ENCODE data around the gene RCHY1. TPM values are rescaled to one million over a fixed set of nuclear protein-coding genes. Genes with fewer than 3 reads are reported as not detected.

The RCHY1 gene
- 10 to 100 TPM; 31.4 to 41.2 TPM for total RNA-seq

- Histone ChIP-seq H3K27ac (peak within 1 kb of the TSS; percentile 96), H3K27me3 (no peaks in the 10 kb centered on the region), H3K36me3 (no peaks in the 10 kb centered on the region), H3K9ac (ENCODE audit: low read depth in 2 of 2, low read length in 2 of 2) (peak within 1 kb of the TSS; percentile 77 to 92), H3K4me1 (no peaks in the 10 kb centered on the region), H3K4me3 (peak within 1 kb of the TSS; percentile 57), H3K9me3 (no peaks in the 10 kb centered on the region)
- peak; percentile 99 for DNase-seq
- intact Hi-C loops (cut with DNase I), result no loop called here
- TF ChIP-seq CTCF (IDR thresholded peaks at IDR 0.05), result no peak
These were observed at the start of gene RCHY1, which contains the start of gene THAP6 for GRCh38 chr4:75514131-75514948. Gene RCHY1 (minus strand): TSS chr4:75514403. CDS start chr4:75514286, 117 bp downstream. Gene THAP6 (plus strand): TSS chr4:75514473. CDS start chr4:75515453, 980 bp downstream.

- no peak overlapping the region for H3K27ac ChIP-seq
- intact Hi-C loops (cut with DNase I), result no loop called here
- H3K36me3 ChIP-seq, result no peaks in the 10 kb centered on the region
- no peak overlapping the region for H3K9ac ChIP-seq (ENCODE audit: low read depth in 2 of 2, low read length in 2 of 2)
- H3K27me3 ChIP-seq, result no peaks in the 10 kb centered on the region
- DNase-seq, result no peak
- H3K4me1 ChIP-seq, result no peaks in the 10 kb centered on the region
- TF ChIP-seq CTCF (IDR thresholded peaks at IDR 0.05), result no peak
- H3K9me3 ChIP-seq, result no peaks in the 10 kb centered on the region
- H3K4me3 ChIP-seq, result no peak overlapping the region
These were observed 47.6 kb upstream of the RCHY1 start for GRCh38 chr4:75561789-75562188.

- Histone ChIP-seq H3K36me3 (no peaks in the 10 kb centered on the region), H3K9ac (ENCODE audit: low read depth in 2 of 2, low read length in 2 of 2) (no peak overlapping the region), H3K27me3 (no peaks in the 10 kb centered on the region), H3K4me1 (no peaks in the 10 kb centered on the region), H3K4me3 (no peak overlapping the region), H3K27ac (no peak overlapping the region), H3K9me3 (no peaks in the 10 kb centered on the region)
- intact Hi-C loops (cut with DNase I), result no loop called here
- DNase-seq, result no peak
- TF ChIP-seq CTCF (IDR thresholded peaks at IDR 0.05), result no peak
These were observed 43.5 kb upstream of the RCHY1 start for GRCh38 chr4:75557696-75558095.

- no peak for TF ChIP-seq CTCF (IDR thresholded peaks at IDR 0.05)
- Histone ChIP-seq H3K4me3 (no peak within 1 kb of the TSS), H3K9me3 (no peaks in the 10 kb centered on the region), H3K36me3 (no peaks in the 10 kb centered on the region), H3K27me3 (no peaks in the 10 kb centered on the region), H3K9ac (ENCODE audit: low read depth in 2 of 2, low read length in 2 of 2) (no peak within 1 kb of the TSS), H3K27ac (no peak within 1 kb of the TSS), H3K4me1 (no peaks in the 10 kb centered on the region)
- intact Hi-C loops (cut with DNase I), result no loop called here
- no peak for DNase-seq
These were observed 41.3 kb upstream of the RCHY1 start, which contains the start of gene ODAPH for GRCh38 chr4:75555294-75556164. Gene ODAPH (plus strand): TSS chr4:75556066. CDS start chr4:75556083, 17 bp downstream.

GRCh38 chr4:75552452-75552851 lies 38.2 kb upstream of the RCHY1 start:
- no peak overlapping the region for H3K27ac ChIP-seq
- no peak overlapping the region for H3K9ac ChIP-seq (ENCODE audit: low read depth in 2 of 2, low read length in 2 of 2)
- DNase-seq, result no peak
- no peaks in the 10 kb centered on the region for H3K36me3 ChIP-seq
- no peaks in the 10 kb centered on the region for H3K27me3 ChIP-seq
- H3K9me3 ChIP-seq, result no peaks in the 10 kb centered on the region
- H3K4me3 ChIP-seq, result no peak overlapping the region
- intact Hi-C loops (cut with DNase I), result no loop called here
- TF ChIP-seq CTCF (IDR thresholded peaks at IDR 0.05), result no peak
- H3K4me1 ChIP-seq, result no peaks in the 10 kb centered on the region

Data from colonic mucosa (tissue), 4 donors.